H9 (cell line): ENCODE results near the gene CTNNB1. TPM values are rescaled to one million over a fixed set of nuclear protein-coding genes. Genes with fewer than 3 reads are reported as not detected.

Source experiments
- DNase-seq: peaks from one replicate; pipeline ENCODE4 v3.0.0-alpha.2; 2017
- H2AFZ ChIP-seq: one replicate; pipeline ENCODE4 v1.6.1; 2013; ENCODE audit warnings: mild to moderate bottlenecking, low read length, control low read depth, moderate library complexity
- H2AK5ac ChIP-seq: 2 replicates; pipeline ENCODE4 v1.6.1; 2013; ENCODE audit warnings: low read length, control low read depth, mixed read lengths; ENCODE audit not compliant: insufficient read length
- H2BK120ac ChIP-seq: one replicate; pipeline ENCODE4 v1.6.1; 2013; ENCODE audit warnings: low read depth, mild to moderate bottlenecking, low read length, control low read depth, inconsistent platforms; ENCODE audit not compliant: poor library complexity, severe bottlenecking
- H2BK12ac ChIP-seq: 2 replicates; pipeline ENCODE4 v1.6.1; 2013; ENCODE audit warnings: low read length, control low read depth, mixed read lengths, low read depth; ENCODE audit not compliant: insufficient read length
- H2BK15ac ChIP-seq: 2 replicates; pipeline ENCODE4 v1.6.1; 2013; ENCODE audit warnings: low read depth, low read length, control low read depth
- H2BK20ac ChIP-seq: one replicate; pipeline ENCODE4 v1.6.1; 2013; ENCODE audit warnings: low read depth, mild to moderate bottlenecking, low read length, control low read depth, inconsistent platforms; ENCODE audit not compliant: poor library complexity, severe bottlenecking
- H2BK5ac ChIP-seq: 2 replicates; pipeline ENCODE4 v1.6.1; 2013; ENCODE audit warnings: low read length, control low read depth, mixed read lengths; ENCODE audit not compliant: insufficient read length
- H3K14ac ChIP-seq: 2 replicates; pipeline ENCODE4 v1.6.1; 2013; ENCODE audit warnings: low read length, control low read depth; ENCODE audit not compliant: insufficient read depth
- H3K18ac ChIP-seq: 2 replicates; pipeline ENCODE4 v1.6.1; 2013; ENCODE audit warnings: low read depth, mild to moderate bottlenecking, mixed read lengths, low read length, control low read depth; ENCODE audit not compliant: insufficient read length
- H3K23ac ChIP-seq: 2 replicates; pipeline ENCODE4 v1.6.1; 2013; ENCODE audit warnings: low read length, control low read depth, mixed read lengths, low read depth; ENCODE audit not compliant: insufficient read length
- H3K23me2 ChIP-seq: 2 replicates; pipeline ENCODE4 v1.6.1; 2013; ENCODE audit warnings: low read depth, mild to moderate bottlenecking, mixed read lengths, low read length, control low read depth; ENCODE audit not compliant: insufficient read length, poor library complexity, severe bottlenecking
- H3K27ac ChIP-seq: 2 replicates; pipeline ENCODE4 v1.5.1; 2013; ENCODE audit warnings: low read length, control low read depth, mixed read lengths, low read depth; ENCODE audit not compliant: insufficient read length
- H3K27me3 ChIP-seq: 2 replicates; pipeline ENCODE4 v1.6.1; 2013; ENCODE audit warnings: low read length, control low read depth, inconsistent platforms; ENCODE audit not compliant: insufficient read depth
- H3K4ac ChIP-seq: 2 replicates; pipeline ENCODE4 v1.6.1; 2013; ENCODE audit warnings: low read depth, mild to moderate bottlenecking, control low read depth, inconsistent platforms, low read length, moderate library complexity
- H3K4me1 ChIP-seq: 2 replicates; pipeline ENCODE4 v1.6.1; 2013; ENCODE audit warnings: low read length, control low read depth, inconsistent platforms; ENCODE audit not compliant: insufficient read depth
- H3K4me2 ChIP-seq: 2 replicates; pipeline ENCODE4 v1.6.1; 2013; ENCODE audit warnings: low read length, control low read depth, mixed read lengths; ENCODE audit not compliant: insufficient read length, insufficient read depth
- H3K56ac ChIP-seq: 2 replicates; pipeline ENCODE4 v1.6.1; 2013; ENCODE audit warnings: low read depth, mild to moderate bottlenecking, mixed read lengths, low read length, control low read depth; ENCODE audit not compliant: insufficient read length
- H3K79me1 ChIP-seq: 2 replicates; pipeline ENCODE4 v1.6.1; 2013; ENCODE audit warnings: low read depth, mild to moderate bottlenecking, moderate library complexity, low read length, control low read depth, inconsistent platforms; ENCODE audit not compliant: insufficient read depth, poor library complexity, severe bottlenecking
- H3K79me2 ChIP-seq: 2 replicates; pipeline ENCODE4 v1.6.1; 2013; ENCODE audit warnings: low read length, control low read depth, inconsistent platforms; ENCODE audit not compliant: insufficient read depth
- H3K9ac ChIP-seq: 2 replicates; pipeline ENCODE4 v1.6.1; 2013; ENCODE audit warnings: low read length, control low read depth, mixed read lengths; ENCODE audit not compliant: insufficient read length; ENCODE audit errors: extremely low read depth
- H3K9me3 ChIP-seq: one replicate; pipeline ENCODE4 v1.6.1; 2013; ENCODE audit warnings: low read depth, low read length, inconsistent platforms; ENCODE audit not compliant: control insufficient read depth
- H3T11ph ChIP-seq: one replicate; pipeline ENCODE4 v1.6.1; 2013; ENCODE audit warnings: mild to moderate bottlenecking, low read length, control low read depth, inconsistent platforms
- H4K20me1 ChIP-seq: one replicate; pipeline ENCODE4 v1.6.1; 2013; ENCODE audit not compliant: control insufficient read depth, insufficient read length, insufficient read depth
- H4K5ac ChIP-seq: 2 replicates; pipeline ENCODE4 v1.6.1; 2013; ENCODE audit warnings: low read depth, mild to moderate bottlenecking, mixed read lengths, low read length, control low read depth; ENCODE audit not compliant: insufficient read length
- H4K8ac ChIP-seq: replicated peaks from 2 replicates; pipeline ENCODE4 v1.6.1; 2013; ENCODE audit warnings: low read length, control low read depth, mixed read lengths, low read depth; ENCODE audit not compliant: insufficient read length
- H4K91ac ChIP-seq: 2 replicates; pipeline ENCODE4 v1.6.1; 2013; ENCODE audit warnings: low read depth, mild to moderate bottlenecking, moderate library complexity, mixed read lengths, low read length, control low read depth; ENCODE audit not compliant: insufficient read length
- H3K27ac Mint-ChIP-seq, 3 experiments: 2 replicates in 2 of 3; 3 replicates in 1 of 3; pipeline ENCODE4 v1.8.0; 2020 to 2021; ENCODE audit warnings: mixed read lengths in 3 of 3, mild to moderate bottlenecking in 1 of 3, moderate library complexity in 1 of 3
- H3K27me3 Mint-ChIP-seq: 2 replicates; pipeline ENCODE4 v1.8.0; 2021; ENCODE audit warnings: low read depth, mild to moderate bottlenecking, moderate library complexity, mixed read lengths
- H3K36me3 Mint-ChIP-seq, 3 experiments: 2 replicates in 2 of 3; 3 replicates in 1 of 3; pipeline ENCODE4 v1.8.0; 2020 to 2021; ENCODE audit warnings: low read depth in 3 of 3, mixed read lengths in 3 of 3; ENCODE audit not compliant: insufficient read depth in 1 of 3
- H3K4me1 Mint-ChIP-seq, 2 experiments: 2 replicates each; pipeline ENCODE4 v1.8.0; 2020; ENCODE audit warnings: mixed read lengths in 2 of 2
- H3K4me3 Mint-ChIP-seq, 2 experiments: 2 replicates in 1 of 2; 3 replicates in 1 of 2; pipeline ENCODE4 v1.8.0; 2020 to 2021; ENCODE audit warnings: mild to moderate bottlenecking in 2 of 2, mixed read lengths in 2 of 2, moderate library complexity in 1 of 2
- H3K9me3 Mint-ChIP-seq, 2 experiments: 2 replicates in 1 of 2; 3 replicates in 1 of 2; pipeline ENCODE4 v1.8.0; 2020; ENCODE audit warnings: mild to moderate bottlenecking in 2 of 2, mixed read lengths in 2 of 2, moderate library complexity in 1 of 2
- CTCF ChIP-seq: fragments of 200-600 bp; sonication (generic); conservative IDR thresholded peaks from 3 replicates; pipeline ENCODE4 v1.8.0; 2021; ENCODE audit warnings: antibody characterized with exemption, mild to moderate bottlenecking
- WGBS: extraction: QIAGEN DNeasy Blood & Tissue Kit; methylation state at CpG from one replicate; pipeline ENCODE4 v1.1.7; 2013; ENCODE audit warnings: missing lambda C conversion rate, low lambda C conversion rate, mixed read lengths; ENCODE audit not compliant: insufficient read length; ENCODE audit errors: extremely low coverage; 5-methylcytosine and 5-hydroxymethylcytosine counted together
- total RNA-seq: library from RNA; stranded (reverse); gene quantifications from 2 replicates; pipeline ENCODE4 v1.2.1, GENCODE V29; 2021

CTNNB1 gene
- total RNA-seq, 1 experiment from 2014 or later = 500 TPM

GRCh38 chr3:41236228-41236627, 36.9 kb downstream of the CTNNB1 start:
- no peak overlapping the region for H3K14ac ChIP-seq
- H4K20me1 ChIP-seq = no peaks in the 10 kb centered on the region
- H2AFZ ChIP-seq = no peak overlapping the region
- peaks cover 42 to 66% of the 10 kb centered on the region in 2 experiments for H3K4me1 Mint-ChIP-seq
- H2AK5ac ChIP-seq = no peak overlapping the region
- no peaks in the 10 kb centered on the region for H3K4me1 ChIP-seq
- no peak overlapping the region for H4K91ac ChIP-seq
- H3K23ac ChIP-seq = no peak overlapping the region
- H2BK5ac ChIP-seq = no peak overlapping the region
- DNase-seq = no peak
- H3K4me2 ChIP-seq = no peak overlapping the region
- H3K9me3 Mint-ChIP-seq = no peaks in the 10 kb centered on the region
- H2BK20ac ChIP-seq = no peak overlapping the region
- no CpG with 5 or more reads among the region's 2 CpGs for WGBS
- no peak overlapping the region for H2BK120ac ChIP-seq
- peak overlapping the region in 1 of 3 experiments; percentile 35; a peak in 1 of 7 replicates for H3K27ac Mint-ChIP-seq
- no peak overlapping the region for H3K9ac ChIP-seq
- H2BK12ac ChIP-seq = no peak overlapping the region
- H3K4me3 Mint-ChIP-seq = no peak overlapping the region
- H3K36me3 Mint-ChIP-seq = peaks cover 59 to 97% (median 95%) of the 10 kb centered on the region in 3 experiments; a peak in 6 of 7 replicates
- H2BK15ac ChIP-seq = no peak overlapping the region
- H4K5ac ChIP-seq = no peak overlapping the region
- H3K79me1 ChIP-seq = no peaks in the 10 kb centered on the region
- H3K9me3 ChIP-seq = no peaks in the 10 kb centered on the region
- no peak overlapping the region for H3K56ac ChIP-seq
- H3K27me3 Mint-ChIP-seq = no peaks in the 10 kb centered on the region
- no peak overlapping the region for H4K8ac ChIP-seq
- H3K18ac ChIP-seq = no peak overlapping the region
- no peak overlapping the region for H3K27ac ChIP-seq
- no peaks in the 10 kb centered on the region for H3K27me3 ChIP-seq
- no peak overlapping the region for H3T11ph ChIP-seq
- no peak for TF ChIP-seq CTCF
- no peaks in the 10 kb centered on the region for H3K79me2 ChIP-seq
- no peak overlapping the region for H3K4ac ChIP-seq
- H3K23me2 ChIP-seq = no peaks in the 10 kb centered on the region
